SIG-M5 treated with dmso at 0.1 percent for 504 hours (cell line): Measurements from ENCODE around the gene LITAF.

Source experiments
- DNase-seq: peaks from one replicate; lab custom pipeline; 2025; ENCODE audit not compliant: unreplicated experiment; lab: John Stamatoyannopoulos, UW

LITAF gene

GRCh38 chr16:11586856-11587642, at the start of gene LITAF:
TSS of gene LITAF (minus strand) at chr16:11586919. CDS start at chr16:11556730, 30,189 bp downstream.
- DNase-seq, result peak; percentile 18

GRCh38 chr16:11636172-11636721, 49.5 kb upstream of the LITAF start:
- peak; percentile 74 for DNase-seq

- DNase-seq, result no peak
Observed at GRCh38 chr16:11635679-11636171, 49.0 kb upstream of the LITAF start.

- DNase-seq, result no peak
Observed at GRCh38 chr16:11635113-11635652, 48.5 kb upstream of the LITAF start.

- no peak for DNase-seq
Observed at GRCh38 chr16:11634312-11634711, 47.6 kb upstream of the LITAF start.

GRCh38 chr16:11633113-11633512, 46.4 kb upstream of the LITAF start:
- no peak for DNase-seq

- no peak for DNase-seq
Observed at GRCh38 chr16:11632455-11632939, 45.8 kb upstream of the LITAF start.

- DNase-seq, result no peak
Observed at GRCh38 chr16:11631214-11631613, 44.5 kb upstream of the LITAF start.

- DNase-seq, result no peak
Observed at GRCh38 chr16:11630768-11631056, 44.0 kb upstream of the LITAF start.

- no peak for DNase-seq
Observed at GRCh38 chr16:11630046-11630767, 43.5 kb upstream of the LITAF start.

- peak; percentile 75 for DNase-seq
Observed at GRCh38 chr16:11629071-11630030, 42.6 kb upstream of the LITAF start.

- no peak for DNase-seq
Observed at GRCh38 chr16:11627822-11628457, 41.2 kb upstream of the LITAF start.

- no peak for DNase-seq
Observed at GRCh38 chr16:11627292-11627663, 40.6 kb upstream of the LITAF start.

- no peak for DNase-seq
Observed at GRCh38 chr16:11626657-11627291, 40.1 kb upstream of the LITAF start.

GRCh38 chr16:11625769-11626168, 39.0 kb upstream of the LITAF start:
- DNase-seq, result no peak

- peak; percentile 13 for DNase-seq
Observed at GRCh38 chr16:11624636-11625607, 38.2 kb upstream of the LITAF start.

- DNase-seq, result no peak
Observed at GRCh38 chr16:11624205-11624604, 37.5 kb upstream of the LITAF start.

GRCh38 chr16:11621920-11622651, 35.4 kb upstream of the LITAF start:
- no peak for DNase-seq
